Measurements from ENCODE around the gene ALDH3B1.

- TF ChIP-seq EZH2 (IDR thresholded peaks at IDR 0.05; ENCODE audit: borderline replicate concordance, low read length) (no peak), CTCF (conservative IDR thresholded peaks at IDR 0.05 in 1 of 2, IDR thresholded peaks at IDR 0.05 in 1 of 2; ENCODE audit: extremely low read depth in 1 of 2, insufficient read depth in 1 of 2, low read depth in 1 of 2, low read length in 2 of 2) (no peak)
These were observed 26.1 kb downstream of the ALDH3B1 start for GRCh38 chr11:68036141-68036716.
